Thyroid gland (tissue), 4 donors: ENCODE results near the gene PPP4C.

ENCODE experiments used
- POLR2A ChIP-seq, 2 donors: fragments of 450-650 bp; IDR thresholded peaks; one replicate each; pipeline ENCODE4 v1.6.1; 2017; ENCODE audit warnings: antibody characterized with exemption in 2 of 2, mild to moderate bottlenecking in 2 of 2, moderate library complexity in 1 of 2
- TF ChIP-seq, protein P1 (sequence below), 6 experiments: fragments of 200-600 bp in 3 of 6; fragments of 450-650 bp in 3 of 6; sonication (generic) in 3 of 6; IDR thresholded peaks; one replicate each; pipeline ENCODE4 v1.5.1; 2016 to 2019; ENCODE audit warnings: antibody characterized with exemption in 6 of 6, mild to moderate bottlenecking in 2 of 6, inconsistent platforms in 1 of 6, moderate library complexity in 1 of 6

DNA sequence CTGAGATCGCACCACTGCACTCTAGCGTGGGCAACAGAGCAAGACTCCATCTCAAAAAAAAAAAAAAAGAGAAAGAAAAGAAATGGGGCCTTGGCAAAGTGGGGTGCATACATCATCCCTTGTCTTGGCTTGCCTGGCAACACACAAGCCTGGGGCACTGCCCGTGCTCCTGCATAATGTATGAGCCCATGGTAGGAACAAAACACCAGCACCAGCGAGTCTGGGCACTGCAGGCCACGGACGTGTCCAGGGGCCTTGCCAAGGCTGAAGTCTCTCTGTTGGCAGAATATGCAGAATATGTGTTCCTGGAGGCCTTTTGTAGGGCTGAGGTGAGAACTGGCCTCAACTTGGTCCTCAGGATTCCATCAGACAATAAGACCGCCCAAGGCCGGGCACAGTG, 25.9 kb upstream of the PPP4C start:
- TF ChIP-seq, protein P1, sequence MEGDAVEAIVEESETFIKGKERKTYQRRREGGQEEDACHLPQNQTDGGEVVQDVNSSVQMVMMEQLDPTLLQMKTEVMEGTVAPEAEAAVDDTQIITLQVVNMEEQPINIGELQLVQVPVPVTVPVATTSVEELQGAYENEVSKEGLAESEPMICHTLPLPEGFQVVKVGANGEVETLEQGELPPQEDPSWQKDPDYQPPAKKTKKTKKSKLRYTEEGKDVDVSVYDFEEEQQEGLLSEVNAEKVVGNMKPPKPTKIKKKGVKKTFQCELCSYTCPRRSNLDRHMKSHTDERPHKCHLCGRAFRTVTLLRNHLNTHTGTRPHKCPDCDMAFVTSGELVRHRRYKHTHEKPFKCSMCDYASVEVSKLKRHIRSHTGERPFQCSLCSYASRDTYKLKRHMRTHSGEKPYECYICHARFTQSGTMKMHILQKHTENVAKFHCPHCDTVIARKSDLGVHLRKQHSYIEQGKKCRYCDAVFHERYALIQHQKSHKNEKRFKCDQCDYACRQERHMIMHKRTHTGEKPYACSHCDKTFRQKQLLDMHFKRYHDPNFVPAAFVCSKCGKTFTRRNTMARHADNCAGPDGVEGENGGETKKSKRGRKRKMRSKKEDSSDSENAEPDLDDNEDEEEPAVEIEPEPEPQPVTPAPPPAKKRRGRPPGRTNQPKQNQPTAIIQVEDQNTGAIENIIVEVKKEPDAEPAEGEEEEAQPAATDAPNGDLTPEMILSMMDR (IDR thresholded peaks at IDR 0.05) = no peak
- TF ChIP-seq POLR2A (IDR thresholded peaks at IDR 0.05) = no peak
